T-helper 2 cell treated with Interferon-gamma antibody and Interleukin-4, amounts not matched to agents 5 μg/mL and 100 μg/mL, for 36 hours (primary cell): ENCODE data around the gene TSGA10.
"Not testable (repeated sequence)": the region's sequence is repeated elsewhere in the genome, so short reads cannot be mapped to it uniquely, and the experiment has no call there.

Experiments used
- DNase-seq: peaks from one replicate; pipeline ENCODE4 v3.0.0; 2021; ENCODE audit warnings: low spot score
- H3K27ac Mint-ChIP-seq: one replicate; pipeline ENCODE4 v1.8.0; 2021; ENCODE audit warnings: mild to moderate bottlenecking, mixed read lengths
- H3K27me3 Mint-ChIP-seq: one replicate; pipeline ENCODE4 v1.8.0; 2021; ENCODE audit warnings: low read depth, mixed read lengths
- H3K36me3 Mint-ChIP-seq: one replicate; pipeline ENCODE4 v1.8.0; 2021; ENCODE audit warnings: low read depth, mixed read lengths
- H3K4me1 Mint-ChIP-seq: one replicate; pipeline ENCODE4 v1.8.0; 2021; ENCODE audit warnings: low read depth, mixed read lengths
- H3K4me3 Mint-ChIP-seq: one replicate; pipeline ENCODE4 v1.8.0; 2022; ENCODE audit warnings: mild to moderate bottlenecking, moderate library complexity, mixed read lengths
- H3K9me3 Mint-ChIP-seq: one replicate; pipeline ENCODE4 v1.8.0; 2021; ENCODE audit warnings: mixed read lengths

Gene TSGA10

GRCh38 chr2:98988695-98989094 lies 166.0 kb downstream of the TSGA10 start:
- H3K4me1 Mint-ChIP-seq, H3K4me3 Mint-ChIP-seq, H3K36me3 Mint-ChIP-seq, H3K9me3 Mint-ChIP-seq, H3K27me3 Mint-ChIP-seq, DNase-seq, H3K27ac Mint-ChIP-seq: not testable (repeated sequence)

GRCh38 chr2:98985905-98986666 lies 168.7 kb downstream of the TSGA10 start:
- Mint-ChIP-seq H3K9me3 (no peaks in the 10 kb centered on the region), H3K4me3 (no peak overlapping the region), H3K36me3 (no peaks in the 10 kb centered on the region), H3K4me1 (no peaks in the 10 kb centered on the region), H3K27ac (no peak overlapping the region), H3K27me3 (no peaks in the 10 kb centered on the region)
- no peak for DNase-seq

DNA sequence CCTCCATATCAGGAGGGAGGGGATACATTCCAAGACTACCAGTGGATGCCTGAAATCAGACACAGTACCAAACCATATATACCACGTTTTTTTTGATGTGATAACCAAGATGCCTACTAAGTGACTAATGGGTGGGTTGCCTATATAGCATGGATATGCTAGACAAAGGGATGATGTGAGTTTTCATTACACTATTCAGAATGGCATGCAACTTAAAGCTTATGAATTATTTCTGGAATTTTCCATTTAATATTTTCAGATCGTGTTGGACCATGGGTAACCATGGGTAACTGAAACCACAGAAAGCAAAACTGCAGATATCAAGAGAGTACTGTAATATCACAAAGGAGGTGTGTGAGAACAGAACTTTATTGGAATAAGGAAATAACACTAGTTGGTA lies 179.1 kb downstream of the TSGA10 start:
- peaks cover 2% of the 10 kb centered on the region for H3K36me3 Mint-ChIP-seq
- H3K4me1 Mint-ChIP-seq: no peaks in the 10 kb centered on the region
- H3K9me3 Mint-ChIP-seq: peaks cover 34% of the 10 kb centered on the region
- no peak for DNase-seq
- no peak overlapping the region for H3K27ac Mint-ChIP-seq
- H3K27me3 Mint-ChIP-seq: peaks cover 8% of the 10 kb centered on the region
- H3K4me3 Mint-ChIP-seq: no peak overlapping the region

DNA sequence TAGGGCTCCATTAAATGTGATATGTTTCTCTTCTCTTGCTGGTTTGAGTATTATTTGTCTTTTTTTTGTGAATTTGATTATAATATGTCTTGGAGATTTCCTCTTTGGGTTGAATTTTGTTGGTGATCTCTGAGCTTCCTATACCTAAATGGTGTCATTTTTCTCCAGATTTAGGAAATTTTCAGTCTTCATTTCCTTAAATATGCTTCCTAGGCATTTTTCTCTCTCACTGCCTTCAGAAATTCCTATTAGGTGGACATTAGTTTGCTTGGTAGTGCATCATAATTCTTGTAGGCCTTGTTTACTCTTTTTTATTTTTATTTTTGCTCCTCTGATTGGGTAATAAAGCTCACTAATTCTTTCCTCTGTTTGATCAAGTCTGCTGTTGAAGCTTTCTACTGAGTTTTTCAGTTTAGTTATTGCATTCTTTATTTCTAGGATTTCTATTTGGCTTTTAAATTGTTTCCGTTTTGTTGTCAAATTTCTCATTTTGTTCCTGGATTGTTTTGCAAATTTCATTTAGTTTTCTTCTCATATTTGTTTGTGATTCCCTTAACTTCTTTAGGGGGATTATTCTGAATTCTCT lies 182.1 kb downstream of the TSGA10 start:
- DNase-seq: no peak
- Mint-ChIP-seq H3K9me3 (peaks cover 47% of the 10 kb centered on the region), H3K27ac (no peak overlapping the region), H3K27me3 (peaks cover 6% of the 10 kb centered on the region), H3K4me1 (no peaks in the 10 kb centered on the region), H3K4me3 (no peak overlapping the region), H3K36me3 (peaks cover 2% of the 10 kb centered on the region)

DNA sequence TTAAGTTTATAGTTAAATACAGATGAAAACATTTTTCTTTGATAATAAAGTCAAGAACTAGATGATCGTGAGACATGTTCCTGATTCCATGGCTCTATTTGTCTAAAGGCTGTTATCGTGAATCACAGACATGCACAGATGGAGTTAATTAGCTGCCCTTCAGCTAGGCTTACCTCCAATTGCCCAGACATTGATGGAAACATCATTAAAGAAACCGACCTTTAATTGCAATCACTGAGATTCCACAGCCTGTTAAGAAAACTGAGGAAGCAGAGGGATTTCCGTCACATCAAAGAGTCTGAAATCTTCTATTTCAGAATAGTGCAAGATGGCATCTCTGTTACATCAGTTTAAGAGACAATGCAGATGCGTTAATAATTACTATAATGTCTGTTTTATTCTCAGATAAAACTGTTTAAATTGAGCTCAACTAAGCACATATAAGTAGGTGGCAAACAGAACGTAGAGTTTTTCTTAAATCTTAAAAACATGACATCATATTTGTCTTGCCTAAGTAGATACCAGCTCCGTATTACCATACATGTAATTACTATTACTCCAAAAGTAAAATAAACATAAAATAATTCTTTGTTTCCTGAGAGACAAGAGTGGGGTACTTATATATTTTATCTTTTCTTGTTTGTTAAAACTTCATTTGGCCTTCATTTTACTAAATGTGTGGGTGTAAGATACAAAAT lies 194.8 kb downstream of the TSGA10 start:
- Mint-ChIP-seq H3K4me1 (no peaks in the 10 kb centered on the region), H3K27me3 (peaks cover 8% of the 10 kb centered on the region), H3K9me3 (peaks cover 14% of the 10 kb centered on the region), H3K27ac (no peak overlapping the region), H3K4me3 (no peak overlapping the region), H3K36me3 (no peaks in the 10 kb centered on the region)
- DNase-seq: no peak

DNA sequence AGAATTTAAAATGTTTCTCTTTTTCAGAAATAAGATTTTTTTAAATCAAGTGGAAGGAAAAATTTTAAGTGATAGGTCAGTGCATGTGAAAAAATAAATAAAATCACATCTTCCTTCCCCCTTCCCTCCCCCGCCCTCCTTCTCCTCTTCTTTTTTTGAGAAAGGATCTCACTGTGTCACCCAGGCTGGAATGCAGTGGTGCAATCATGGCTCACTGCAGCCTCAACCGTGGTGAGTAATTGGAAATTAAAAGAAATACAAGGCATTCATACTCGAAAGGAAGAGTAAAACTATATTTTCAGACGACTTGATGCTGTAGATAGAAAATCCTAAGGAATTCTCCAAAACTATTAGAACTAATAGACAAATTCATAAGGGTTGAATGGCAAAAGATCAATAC lies 201.8 kb downstream of the TSGA10 start:
- Mint-ChIP-seq H3K36me3 (no peaks in the 10 kb centered on the region), H3K4me1 (no peaks in the 10 kb centered on the region), H3K9me3 (no peaks in the 10 kb centered on the region), H3K4me3 (no peak overlapping the region), H3K27ac (no peak overlapping the region), H3K27me3 (peaks cover 25% of the 10 kb centered on the region)
- no peak for DNase-seq

DNA sequence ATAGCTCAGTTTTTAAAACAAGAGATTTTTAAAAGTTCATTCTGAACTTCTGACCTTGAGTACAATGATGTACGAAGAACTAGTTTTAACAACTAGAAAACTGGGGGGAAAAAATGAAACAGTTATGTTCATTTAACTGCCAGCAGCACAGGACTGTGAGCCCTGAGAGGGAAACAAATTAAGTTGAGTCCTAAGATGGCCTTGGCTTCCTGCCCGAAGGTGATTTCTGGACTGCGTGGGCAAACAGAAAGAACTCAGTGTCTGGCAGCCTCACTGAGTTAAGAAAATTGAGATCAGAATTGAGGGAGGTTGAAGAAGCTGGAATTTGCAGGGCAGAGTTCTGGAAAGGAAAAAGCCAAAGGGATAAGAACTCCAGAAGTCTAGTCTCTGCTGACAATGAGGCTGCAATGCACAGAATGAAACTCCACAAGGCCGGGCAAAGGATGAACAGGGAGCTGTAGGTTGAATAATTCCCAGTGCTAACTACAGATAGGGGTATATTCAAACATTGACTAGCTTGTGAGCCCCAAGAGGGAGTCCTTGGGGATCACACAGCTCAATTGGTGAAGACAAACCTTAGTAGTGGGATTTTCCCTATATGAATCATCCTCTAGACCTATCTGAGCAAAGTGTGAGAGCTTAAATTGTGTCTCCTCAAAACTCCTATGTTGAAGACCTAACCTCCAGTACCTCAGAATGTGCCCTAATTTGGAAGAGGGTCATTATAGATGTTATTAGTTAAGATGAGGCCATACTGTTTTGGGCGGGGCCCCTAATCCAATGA lies 205.6 kb downstream of the TSGA10 start:
- H3K36me3 Mint-ChIP-seq: no peaks in the 10 kb centered on the region
- H3K27me3 Mint-ChIP-seq: peaks cover 27% of the 10 kb centered on the region
- H3K4me1 Mint-ChIP-seq: no peaks in the 10 kb centered on the region

DNA sequence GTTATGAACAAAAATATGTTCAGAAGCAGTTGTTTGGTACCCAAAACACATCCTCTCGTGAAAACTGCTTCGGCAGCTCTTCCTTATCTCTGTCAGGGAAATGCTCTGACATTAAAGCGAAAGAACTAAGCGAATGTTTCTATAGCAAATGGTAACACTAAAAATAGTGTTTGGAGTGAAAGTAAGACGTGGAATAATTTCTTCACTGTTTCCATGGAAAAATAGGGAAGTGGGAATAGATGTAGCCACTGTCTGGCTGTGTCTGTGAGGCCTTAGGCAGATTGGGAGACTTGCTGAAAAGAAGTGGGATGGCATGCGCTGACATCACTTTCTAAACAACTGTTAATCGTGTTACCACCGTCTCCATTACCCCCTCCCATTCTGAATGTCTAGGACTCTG lies 207.2 kb downstream of the TSGA10 start:
- Mint-ChIP-seq H3K27ac (no peak overlapping the region), H3K36me3 (no peaks in the 10 kb centered on the region), H3K27me3 (peaks cover 23% of the 10 kb centered on the region), H3K4me3 (no peak overlapping the region), H3K4me1 (no peaks in the 10 kb centered on the region), H3K9me3 (no peaks in the 10 kb centered on the region)
- no peak for DNase-seq

More for the DNA sequence above, 205.6 kb downstream of the TSGA10 start:
- DNase-seq: no peak
- Mint-ChIP-seq H3K9me3 (no peaks in the 10 kb centered on the region), H3K27ac (no peak overlapping the region), H3K4me3 (no peak overlapping the region)
